HG03457 (cell line): ENCODE results near the gene SPATA24.
"Not testable (repeated sequence)": the region's sequence is repeated elsewhere in the genome, so short reads cannot be mapped to it uniquely, and the experiment has no call there.

ENCODE experiments used
- ATAC-seq: cut with Tn5 transposase; IDR thresholded peaks from one replicate; pipeline ENCODE4 v1.9.1; 2021; ENCODE audit warnings: moderate number of reproducible peaks; ENCODE audit not compliant: unreplicated experiment

SPATA24 gene

GRCh38 chr5:139383993-139384590 lies 19.8 kb downstream of the SPATA24 start:
- no peak for ATAC-seq

GRCh38 chr5:139383275-139383992 lies 20.5 kb downstream of the SPATA24 start, which contains the start of gene SLC23A1:
Gene SLC23A1, minus strand, starts transcription at chr5:139383297. Its CDS starts 44 bp downstream, at chr5:139383253.
- no peak for ATAC-seq

DNA sequence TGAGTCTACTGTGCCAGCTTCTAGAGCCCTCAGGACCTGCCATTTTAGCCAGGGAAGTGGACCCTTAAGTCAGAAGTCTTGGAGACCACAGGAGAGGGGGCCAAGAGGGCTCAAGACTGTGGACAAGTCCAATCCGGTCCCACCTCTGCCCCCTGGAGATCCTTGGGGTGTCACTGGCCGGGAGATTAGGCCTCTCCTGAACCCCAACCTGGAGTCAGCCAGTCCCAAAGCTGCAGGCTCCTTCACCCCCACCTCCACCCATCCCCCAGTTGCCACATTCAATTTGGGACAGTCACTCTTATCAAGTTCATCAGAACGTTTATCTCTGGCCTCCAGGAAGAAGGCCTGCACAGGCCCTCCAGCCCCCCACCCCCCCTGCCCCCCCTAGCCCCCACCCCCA lies 21.1 kb downstream of the SPATA24 start:
- no peak for ATAC-seq

GRCh38 chr5:139381837-139382761 lies 21.8 kb downstream of the SPATA24 start:
- no peak for ATAC-seq

DNA sequence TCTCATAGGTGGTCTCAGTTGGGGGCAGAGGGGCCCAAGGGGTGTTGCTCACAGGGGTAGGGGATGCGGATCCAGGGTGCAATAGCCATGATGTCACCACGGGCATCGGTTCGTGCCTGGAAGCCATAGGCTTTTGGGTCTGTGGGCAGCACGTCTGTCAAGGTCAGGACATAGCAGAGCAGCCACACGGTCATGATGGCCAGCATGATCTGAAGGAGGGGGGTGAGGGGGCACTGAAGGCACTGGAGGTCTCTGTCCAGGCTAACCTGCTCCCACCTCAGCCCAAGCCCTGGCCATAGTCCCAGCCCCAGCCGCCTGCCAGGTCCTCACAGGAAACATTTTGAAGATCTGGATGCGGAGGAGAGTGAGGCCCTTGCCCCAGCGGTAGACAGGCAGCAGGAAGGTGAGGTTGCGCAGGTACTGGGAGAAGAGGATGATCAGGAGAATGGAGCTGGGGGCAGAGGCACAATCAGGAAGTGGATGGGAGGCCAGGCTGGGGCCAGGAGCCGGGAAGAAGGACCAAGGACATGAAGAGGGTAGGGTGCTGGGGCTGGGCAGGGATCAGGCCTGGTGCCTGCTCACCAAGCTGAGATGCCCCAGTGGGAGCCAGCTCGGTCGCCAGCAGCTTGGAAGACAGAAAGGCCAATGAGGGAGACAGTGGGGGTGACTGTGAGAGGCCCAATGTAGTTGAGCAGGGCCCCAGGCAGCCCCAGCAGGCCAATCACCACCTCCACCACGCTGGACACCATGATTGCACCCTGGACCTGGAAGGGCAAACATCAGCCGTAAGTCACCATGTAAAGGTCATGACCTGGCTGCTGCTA lies 24.1 kb downstream of the SPATA24 start:
- ATAC-seq, result no peak

DNA sequence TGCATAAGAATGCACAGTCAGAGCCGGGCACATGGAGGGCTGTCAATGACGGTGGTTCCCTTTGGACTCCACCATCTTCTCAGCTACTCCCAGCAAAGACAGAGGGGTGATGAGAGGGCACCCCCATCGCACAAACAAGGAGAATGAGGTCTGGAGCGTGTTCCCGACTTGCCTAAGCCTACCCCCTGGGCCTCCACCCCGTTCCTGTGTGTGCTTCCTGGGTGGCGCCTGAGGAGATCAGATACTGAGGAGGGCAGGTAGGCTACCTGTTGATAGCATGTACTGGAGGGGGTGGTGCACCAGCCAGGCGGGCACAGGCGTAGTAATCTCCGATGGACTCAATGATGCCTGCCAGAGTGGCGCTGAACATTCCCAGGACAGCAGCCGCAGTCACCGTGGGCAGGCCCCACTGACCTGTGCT lies 24.9 kb downstream of the SPATA24 start:
- ATAC-seq, result no peak

- no peak for ATAC-seq
Observed at GRCh38 chr5:139378101-139378825, 25.6 kb downstream of the SPATA24 start.

DNA sequence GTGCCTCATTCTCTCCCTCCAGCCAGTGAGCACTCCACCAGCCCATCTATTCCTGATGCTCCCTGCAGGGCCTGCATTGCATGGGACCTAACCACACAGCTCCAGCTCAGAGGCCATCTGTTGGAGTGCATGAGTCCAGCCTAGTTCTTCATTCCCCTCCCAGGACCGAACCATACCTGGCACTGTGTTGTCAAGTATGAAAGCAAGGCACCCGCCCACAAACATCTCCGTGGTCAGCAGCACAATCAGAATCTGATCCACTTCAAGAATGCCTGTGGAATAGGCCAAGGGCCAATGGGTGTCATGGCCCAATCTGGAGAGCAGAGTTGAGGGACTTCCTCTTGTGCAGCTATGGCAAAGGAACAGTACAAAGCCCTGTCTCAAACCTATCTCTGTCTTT lies 26.7 kb downstream of the SPATA24 start:
- ATAC-seq, result no peak

DNA sequence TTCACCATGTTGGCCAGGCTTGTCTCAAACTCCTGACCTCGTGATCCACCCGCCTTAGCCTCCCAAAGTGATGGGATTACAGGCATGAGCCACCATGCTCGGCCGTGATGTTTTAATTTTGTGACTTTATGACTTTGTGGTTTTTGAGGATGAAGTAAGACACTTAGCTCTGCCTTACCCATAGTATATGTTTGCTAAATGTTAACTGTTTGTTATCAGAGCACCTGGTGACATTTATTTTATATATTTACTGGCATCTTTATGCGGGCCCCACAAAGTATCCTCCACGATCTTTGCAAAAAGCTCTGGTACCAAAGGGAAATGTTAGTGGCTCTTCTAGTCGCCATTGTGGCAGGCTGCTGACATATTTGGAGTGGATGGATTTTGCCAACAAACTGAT lies 27.5 kb downstream of the SPATA24 start:
- no peak for ATAC-seq

DNA sequence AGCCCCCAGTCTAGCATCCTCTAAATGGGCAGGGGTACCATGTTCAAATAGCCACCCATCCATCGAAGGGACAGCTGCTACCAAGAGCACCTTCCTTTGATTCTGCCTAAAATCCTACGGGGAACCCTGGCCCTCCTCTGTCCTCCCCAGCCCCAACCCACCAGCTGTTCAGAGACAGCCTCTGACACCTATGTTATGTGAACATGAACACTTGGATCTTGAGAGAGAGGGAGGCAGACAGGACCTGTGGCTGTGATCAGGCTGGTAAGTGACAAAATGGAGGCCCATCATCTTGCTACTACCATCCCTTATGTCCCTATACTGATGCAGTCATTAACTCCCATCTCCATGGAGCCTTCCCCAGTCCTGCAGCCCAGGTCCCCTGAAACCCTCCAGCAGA lies 29.0 kb downstream of the SPATA24 start:
- no peak for ATAC-seq

GRCh38 chr5:139371482-139372435 lies 32.1 kb downstream of the SPATA24 start:
- no peak for ATAC-seq

DNA sequence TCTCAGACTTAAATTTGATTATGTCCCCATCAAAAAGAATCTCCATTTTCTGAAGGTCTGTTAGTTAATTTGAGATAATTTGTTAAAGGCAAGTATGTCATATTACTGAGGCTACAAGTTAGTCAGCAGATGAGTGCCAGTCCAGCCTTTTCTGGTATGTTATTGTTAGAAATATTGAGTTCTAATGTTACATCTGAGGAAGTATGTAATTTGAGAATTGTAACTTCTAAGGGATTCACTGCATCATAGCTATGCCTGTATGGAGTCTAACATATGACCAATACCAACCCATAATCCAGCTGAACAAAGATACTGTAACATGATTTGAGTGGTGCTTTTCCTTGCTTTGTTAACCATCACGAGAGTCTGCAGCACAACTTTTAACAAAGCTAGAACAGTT lies 34.7 kb downstream of the SPATA24 start:
- no peak for ATAC-seq

- no peak for ATAC-seq
Observed at GRCh38 chr5:139368613-139369012, 35.3 kb downstream of the SPATA24 start.

DNA sequence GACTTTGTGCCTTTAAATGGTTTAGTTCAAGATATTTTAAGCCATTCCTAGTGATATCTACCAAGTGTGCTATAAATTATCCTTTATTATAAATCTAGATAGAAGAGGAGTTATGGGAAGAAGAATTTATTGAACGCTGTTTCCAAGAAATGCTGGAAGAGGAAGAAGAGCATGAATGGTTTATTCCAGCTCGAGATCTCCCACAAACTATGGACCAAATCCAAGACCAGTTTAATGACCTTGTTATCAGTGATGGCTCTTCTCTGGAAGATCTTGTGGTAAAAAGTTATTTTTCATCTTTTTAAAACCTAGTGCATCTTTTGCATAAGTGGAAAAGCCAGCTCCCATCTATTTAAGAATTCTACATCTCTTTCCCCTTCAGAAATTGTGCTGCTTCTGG lies 39.4 kb downstream of the SPATA24 start:
- no peak for ATAC-seq

GRCh38 chr5:139363937-139364336 lies 40.0 kb downstream of the SPATA24 start:
- no peak for ATAC-seq

- ATAC-seq, result no peak
Observed at GRCh38 chr5:139361835-139362429, 42.0 kb downstream of the SPATA24 start.

- ATAC-seq, result no peak
Observed at GRCh38 chr5:139360384-139360783, 43.5 kb downstream of the SPATA24 start.

DNA sequence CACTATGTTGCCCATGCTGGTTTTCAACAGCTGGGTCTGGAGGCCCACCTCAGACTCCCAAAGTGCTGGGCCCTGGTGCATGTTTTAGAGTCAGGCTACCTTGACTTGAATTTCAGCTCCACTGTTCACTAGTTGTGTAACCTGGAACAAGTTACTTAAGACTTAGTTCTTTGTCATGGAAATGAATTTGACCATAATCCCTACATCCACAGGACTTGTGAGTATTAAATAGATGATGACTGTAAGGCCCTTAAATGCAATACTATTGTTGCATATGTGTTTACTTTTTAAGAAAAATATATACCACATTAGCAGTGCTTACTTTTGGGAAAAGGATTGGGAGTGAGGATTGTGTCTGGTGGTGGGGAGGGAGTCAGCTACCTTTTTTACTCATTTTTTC lies 45.8 kb downstream of the SPATA24 start:
- no peak for ATAC-seq

DNA sequence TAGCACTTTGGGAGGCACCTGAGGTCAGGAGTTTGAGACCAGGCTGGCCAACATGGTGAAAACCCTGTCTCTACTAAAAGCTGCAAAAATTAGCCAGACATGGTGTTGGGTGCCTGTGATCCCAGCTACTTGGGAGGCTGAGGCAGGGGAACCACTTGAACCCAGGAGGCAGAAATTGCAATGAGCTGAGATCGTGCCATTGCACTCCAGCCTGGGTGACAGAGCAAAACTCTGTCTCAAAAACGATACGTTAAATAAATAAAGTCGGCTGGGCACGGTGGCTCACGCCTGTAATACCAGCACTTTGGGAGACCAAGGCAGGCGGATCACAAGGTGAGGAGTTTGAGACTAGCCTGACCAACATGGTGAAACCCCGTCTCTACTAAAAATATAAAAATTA lies 48.0 kb downstream of the SPATA24 start:
- ATAC-seq, result not testable (repeated sequence)
